T-helper 1 cell (primary cell): Measurements from ENCODE around the gene PRKAR1B.

Experiments used
- DNase-seq, 5 donors: peaks; one replicate each; pipeline ENCODE4 v3.0.0-alpha.2; 2012 to 2020

PRKAR1B gene

DNA sequence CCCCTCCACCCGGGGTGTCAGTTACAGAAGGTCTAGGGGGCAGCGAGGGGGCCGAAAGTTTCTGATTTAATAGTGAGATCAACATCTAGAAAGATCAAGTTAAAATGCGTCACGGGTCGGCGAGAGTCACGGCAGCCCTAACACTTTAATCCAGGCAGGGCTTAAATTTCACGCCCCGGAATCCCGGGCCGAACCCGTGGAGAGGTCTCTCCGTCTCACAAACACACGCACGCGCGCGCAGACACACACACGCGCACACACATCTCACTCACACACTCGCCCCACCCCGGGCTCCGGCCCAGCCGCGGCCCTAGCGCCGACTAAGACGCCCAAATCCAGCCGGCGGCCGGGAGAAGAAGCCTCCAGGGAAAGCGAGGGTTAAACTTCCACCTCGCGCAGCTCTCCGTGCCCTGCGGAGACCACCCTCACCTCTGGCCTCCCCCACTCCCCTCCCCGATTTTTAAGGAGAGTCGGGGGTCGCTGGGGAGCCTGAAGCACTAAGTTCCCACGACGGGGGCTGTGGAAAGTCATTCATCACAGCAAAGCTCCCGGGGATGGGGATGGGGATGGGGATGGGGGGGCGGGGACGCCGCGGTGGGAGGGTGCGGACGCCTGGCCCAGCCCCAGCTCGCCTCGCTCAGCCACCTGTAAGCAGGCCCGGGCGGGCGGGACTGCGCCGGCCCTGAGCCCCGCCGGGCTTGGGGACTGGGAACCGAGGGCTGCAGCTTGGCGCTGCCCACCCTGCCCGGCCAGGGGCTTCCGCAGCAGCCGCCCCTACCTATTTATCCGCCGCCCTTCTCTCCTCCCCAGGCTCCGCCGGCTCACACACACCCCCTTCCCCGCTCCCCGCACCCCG lies 209.1 kb downstream of the PRKAR1B start:
- DNase-seq = no peak

DNA sequence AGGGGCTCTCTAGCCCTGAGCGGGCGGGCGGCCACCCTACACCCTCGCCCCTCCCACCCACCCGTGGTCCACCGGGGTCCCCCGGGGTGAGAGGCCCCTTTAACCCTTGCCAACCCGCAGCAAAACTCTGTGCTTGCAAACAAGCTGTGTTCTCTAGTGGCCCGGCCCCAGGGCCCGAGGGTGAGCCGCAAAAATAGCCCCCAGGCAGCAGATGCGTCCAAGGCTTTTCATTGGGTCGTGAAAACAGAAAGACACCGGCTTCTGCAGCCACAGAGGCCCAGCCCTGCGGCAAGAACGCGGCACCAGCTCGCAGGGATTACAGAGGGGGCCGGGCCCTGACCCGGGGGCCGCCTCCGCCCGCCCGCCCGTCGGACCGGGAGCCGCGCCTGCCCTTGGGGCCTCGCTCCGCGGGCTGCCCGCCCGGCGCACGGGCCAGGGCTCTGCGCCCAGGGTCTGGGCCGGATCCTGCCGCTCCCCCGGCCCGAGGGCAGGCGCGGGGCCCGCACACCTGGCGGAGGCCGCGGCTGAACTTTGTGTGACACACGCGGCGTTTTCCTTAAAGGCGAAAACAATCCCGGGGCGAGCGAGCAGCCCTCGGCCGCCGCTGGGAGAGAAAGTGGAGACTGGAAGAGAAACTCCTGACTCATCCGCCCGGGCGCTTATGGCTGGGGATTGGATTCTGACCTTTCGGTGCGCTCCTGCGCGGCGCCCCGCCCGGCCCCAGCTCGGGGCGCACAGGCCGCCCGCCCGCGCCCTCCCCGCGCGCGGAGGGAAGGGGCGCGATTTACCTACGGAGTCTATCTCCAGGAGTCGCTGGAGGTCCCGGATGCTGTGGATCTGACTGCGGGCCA lies 210.2 kb downstream of the PRKAR1B start:
- no peak for DNase-seq

DNA sequence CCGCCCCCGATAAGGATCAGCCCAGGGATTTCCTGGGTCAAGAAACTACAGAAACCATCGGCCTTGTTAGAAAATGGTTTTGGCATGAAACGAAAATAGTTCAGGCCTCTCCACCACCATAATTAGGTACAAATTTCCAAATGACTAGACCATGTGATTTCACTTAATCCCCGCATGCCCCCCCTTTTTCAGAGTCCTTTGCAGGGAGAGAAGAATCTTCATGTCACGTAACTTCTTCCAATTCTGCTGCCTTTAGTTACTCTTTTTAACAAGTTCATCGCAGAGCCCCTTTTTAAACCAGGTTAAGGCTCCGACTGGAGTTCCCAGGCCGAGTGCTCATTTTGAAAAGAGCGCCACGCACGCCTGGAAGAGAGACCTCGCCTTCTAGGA lies 210.9 kb downstream of the PRKAR1B start:
- DNase-seq = no peak

DNA sequence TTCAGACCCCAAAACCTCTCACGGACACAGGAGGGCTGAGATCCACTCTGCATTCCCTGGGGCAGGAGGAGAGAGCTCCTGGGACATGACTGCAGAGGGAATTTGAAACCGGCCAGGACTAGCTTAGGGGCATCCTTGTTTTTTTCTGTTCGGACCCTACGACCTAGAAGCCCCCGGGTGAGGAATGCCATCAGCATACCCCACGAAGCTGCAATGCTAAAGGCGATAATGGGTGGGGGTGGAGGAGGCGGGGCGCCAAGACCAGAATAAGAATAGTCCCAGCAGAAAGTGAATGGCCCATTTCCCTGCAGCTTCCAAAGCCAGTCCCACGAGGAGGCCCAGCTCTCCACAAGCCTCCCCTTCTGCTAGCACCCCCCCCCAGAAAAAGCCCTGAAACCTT lies 211.5 kb downstream of the PRKAR1B start:
- DNase-seq = no peak

DNA sequence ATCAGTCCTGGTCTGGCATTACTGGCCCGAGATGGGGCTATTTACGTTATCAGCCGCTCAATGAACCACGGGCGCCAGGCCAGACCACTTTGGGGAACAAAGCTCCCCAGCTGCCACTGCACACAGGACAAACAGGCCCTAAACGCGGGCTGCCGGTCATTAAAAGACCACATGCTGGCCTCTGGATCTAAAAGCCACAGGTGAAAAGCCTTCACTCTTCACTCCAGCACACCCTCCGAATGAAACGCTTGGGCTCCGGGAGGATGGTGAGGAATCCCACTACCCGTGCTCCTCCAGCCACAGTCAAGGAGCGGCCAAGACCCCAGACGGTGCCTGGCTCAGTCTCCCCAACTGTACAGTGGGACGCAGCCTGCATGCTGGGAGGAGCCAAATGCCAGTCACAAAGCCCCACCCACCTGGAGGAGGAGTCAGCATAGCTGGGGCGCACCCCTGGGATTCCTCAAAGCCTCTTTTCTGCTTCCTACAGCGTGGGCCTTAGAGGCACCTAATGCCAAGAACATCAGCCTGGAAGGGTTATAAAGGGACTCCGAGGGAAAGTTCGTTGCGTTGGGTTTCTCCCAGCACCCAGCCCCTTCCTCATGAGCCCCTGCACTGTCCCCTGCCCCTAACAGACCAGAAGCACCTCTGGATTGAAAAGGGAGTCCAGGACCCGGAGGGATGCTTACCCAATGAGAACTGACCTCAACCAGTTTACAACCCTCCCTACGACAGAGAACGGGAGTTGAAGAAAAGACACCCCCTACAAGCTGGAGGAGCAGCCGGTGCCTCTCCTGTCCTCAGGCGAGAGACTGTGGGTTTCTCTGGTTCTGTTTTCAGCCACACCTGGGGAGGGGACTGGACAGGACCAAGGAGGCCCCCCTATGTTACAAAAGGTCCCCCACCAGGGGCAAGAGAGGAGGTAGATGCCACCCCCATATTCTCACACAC lies 212.2 kb downstream of the PRKAR1B start:
- DNase-seq = no peak

DNA sequence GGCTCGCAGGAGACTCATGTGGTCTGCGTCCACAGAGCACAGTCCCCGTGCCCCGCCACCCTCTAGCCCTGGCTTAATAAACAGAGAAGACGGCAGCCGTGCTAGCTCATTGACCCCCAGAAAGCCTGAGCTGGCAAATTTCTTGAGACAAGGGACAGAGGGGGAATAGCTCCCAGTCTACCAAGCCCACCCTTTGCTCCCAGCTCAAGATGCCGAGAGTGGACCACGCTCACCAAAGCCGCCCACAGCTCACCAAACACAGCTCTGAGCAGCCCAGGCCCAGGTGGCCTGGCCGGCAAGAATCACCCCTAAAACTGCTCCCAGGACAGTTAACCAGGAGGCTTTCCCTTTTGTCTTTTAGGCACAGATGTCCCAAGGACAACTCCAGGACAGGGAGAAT lies 212.8 kb downstream of the PRKAR1B start:
- DNase-seq = no peak

DNA sequence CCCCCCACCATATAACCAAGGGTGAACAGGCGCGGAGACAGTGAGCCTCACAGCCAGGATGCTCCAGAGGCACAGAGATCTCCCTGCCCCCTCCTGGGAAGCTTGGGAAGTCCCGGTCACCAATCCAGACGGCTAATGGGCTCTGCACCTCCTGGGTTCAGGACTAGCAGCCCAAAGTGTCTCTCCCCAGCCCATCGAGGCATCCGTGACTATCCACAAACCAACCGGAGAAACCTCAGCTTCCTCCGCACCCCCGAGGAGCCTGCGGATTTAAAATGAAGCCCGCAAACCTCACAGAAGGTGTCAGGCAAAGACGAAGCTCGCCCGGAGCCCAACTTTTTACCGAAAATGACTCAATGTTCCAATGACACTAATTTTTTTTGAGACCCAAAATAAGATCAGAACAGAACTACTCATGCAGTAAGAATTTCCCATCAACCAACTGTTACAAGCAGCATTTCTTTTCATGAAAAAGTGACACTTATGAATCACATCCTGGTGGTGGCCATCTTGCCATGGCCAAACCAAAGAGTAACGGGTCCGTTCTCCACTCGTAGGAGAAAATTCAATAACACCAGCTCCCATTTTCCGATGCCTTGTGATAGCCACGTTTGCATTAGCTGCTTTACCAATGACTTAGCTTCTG lies 213.4 kb downstream of the PRKAR1B start:
- no peak for DNase-seq

DNA sequence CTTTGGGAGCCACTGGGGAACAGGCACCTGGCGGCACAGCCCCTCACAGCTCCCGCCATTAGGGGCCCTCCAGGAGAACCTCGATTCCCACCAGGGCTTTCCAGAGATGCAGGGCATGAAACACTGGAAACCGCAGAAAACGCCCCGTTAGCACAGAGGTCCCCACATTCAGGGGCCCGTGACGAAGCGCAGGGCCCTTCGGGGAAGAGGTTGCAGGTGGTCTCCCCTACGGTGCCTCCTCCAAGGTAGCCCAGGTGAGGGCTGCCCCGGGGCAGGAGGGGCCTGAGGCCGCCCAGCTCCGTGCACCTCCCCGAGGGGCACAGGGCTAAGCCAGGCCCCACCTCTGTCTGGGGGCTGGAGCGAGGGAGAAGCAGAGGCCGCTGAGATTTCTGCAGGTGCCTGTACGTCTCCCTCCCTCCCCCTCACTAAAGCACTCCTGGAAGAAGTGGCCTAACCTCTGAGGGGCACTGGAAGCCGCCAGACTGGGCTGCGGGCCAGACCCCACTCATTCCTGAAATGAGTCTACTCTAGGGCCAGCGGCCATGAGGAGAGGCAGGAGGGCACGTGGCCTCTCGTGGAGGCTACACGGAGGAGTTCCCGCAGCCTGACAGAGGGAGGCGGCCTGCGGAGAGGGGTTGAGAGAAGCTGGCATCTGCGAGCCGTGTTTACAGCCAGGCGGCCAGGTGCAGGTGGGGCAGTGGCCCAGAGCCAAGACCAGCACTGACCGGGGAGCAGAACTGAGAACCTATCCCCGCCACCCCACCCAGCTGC lies 214.4 kb downstream of the PRKAR1B start:
- no peak for DNase-seq

DNA sequence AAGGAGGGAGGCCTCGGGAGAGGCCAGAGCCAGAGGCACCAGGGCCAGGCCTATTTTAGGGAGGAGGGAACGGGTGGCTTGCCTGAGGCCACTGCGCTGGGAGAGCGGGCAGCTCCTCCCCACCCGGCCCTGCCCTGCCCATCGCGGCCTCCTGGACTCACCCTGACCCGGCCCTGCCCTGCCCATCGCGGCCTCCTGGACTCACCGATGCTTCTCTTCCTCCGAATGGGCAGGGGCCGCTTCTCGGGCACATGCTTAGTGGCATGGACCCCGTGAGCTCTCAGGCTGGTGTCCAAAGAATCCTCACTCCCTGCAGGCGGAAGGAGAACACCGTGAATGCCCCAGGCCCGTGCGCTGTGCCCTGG lies 215.0 kb downstream of the PRKAR1B start:
- DNase-seq = no peak

DNA sequence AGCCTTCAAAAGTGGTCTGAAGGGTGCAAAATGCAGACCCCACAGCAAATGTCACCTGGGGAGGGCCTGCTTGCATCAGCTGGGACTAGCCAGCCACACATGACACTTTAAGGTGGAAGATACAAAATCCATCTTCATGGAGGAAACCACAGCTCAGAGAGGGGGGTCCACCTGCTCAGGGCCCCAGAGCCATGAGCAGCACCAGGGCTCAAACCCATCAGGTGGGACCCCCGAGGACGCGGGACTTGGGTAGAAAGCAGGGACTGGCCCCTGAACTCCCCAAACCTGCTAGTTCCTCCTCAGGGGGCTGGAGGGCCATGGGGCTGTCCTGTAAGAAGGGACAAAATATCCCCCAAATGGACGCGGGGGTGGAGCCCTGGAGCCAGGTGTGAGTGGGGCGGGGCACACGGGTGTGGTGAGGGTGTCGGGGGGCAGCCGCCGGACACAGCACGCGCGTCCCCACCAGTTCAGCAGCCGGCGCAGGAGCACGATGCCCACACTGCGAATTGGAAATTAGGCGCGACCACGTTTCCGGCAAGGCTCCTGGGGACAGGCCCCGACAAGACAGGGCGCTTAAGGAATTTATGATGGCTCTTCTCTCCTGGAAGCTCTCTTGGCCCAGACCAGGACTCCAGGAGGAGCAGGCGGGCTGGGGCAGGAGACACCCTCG lies 215.5 kb downstream of the PRKAR1B start:
- no peak for DNase-seq

DNA sequence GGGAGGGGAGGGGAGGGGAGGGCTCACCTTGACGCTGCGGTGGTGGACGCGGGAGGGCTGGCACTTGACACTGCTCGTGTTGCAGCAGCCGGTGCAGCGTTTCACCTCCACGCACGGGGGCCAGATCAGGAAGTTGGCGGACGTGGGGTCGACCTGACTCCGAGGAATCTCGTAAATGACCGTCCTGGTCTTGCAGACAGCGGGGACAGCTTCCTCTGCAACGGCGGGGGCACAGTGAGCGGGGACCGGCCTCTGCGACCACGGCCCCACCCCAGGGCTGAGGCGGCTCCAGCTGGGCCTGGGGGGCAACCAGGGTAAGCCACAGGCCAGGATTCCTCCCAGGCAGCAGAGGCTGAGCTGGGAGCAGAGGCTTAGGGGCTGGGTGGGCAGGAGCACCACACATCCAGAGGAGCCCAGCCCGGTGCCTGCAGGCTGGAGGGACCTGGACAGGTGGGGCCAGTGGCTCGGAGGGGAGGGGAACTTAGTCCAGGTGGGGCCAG lies 216.2 kb downstream of the PRKAR1B start:
- DNase-seq = no peak

DNA sequence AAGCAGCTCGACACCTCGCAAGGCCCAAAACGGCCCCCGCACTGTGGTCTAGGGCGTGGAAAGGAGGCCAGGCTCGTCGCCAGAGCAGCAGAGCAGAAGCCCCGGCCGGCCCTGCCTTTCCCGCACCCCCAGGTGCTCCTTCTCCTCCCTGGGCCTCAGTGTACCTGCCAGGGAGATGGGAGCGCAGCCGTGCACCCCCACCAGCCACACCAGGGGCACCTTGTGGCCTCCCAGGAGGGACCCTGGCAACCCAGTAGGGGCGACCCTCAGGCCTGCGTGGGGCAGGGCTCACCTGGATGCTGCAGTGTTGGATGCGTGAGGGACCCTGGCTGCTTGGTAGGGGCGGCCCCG lies 217.0 kb downstream of the PRKAR1B start:
- DNase-seq = no peak

DNA sequence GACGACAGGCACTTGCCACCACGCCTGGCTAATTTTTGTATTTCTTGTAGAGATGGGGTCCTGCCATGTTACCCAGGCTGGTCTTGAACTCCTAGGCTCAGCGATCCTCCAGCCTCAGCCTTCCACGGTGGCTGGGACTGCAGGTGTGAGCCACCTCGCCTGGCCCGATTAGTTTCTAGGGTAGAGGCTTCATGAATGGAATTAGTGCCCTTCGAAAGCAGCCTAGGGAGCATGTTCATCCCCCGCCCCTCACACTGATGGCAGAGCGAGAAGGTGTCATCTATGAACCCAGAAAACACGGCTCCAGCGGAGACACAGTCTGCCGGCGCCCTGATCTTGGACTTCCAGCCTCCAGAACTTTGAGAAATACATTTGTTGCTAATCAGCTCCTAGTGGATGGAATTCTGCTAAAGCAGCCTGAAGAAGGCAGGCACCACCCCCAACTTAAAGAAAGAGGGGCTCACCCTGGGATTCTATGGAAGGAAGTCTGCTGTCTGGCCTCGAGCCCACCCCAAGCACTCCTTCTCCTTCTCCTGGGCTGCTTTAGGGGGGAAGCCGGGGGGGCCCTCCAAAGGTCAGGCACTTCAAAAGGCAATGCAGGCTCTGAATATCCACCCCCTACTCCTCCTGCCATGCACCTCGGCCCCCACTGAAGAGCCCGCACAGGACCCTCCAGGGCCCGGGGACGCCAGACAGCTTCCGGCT lies 217.5 kb downstream of the PRKAR1B start:
- no peak for DNase-seq

DNA sequence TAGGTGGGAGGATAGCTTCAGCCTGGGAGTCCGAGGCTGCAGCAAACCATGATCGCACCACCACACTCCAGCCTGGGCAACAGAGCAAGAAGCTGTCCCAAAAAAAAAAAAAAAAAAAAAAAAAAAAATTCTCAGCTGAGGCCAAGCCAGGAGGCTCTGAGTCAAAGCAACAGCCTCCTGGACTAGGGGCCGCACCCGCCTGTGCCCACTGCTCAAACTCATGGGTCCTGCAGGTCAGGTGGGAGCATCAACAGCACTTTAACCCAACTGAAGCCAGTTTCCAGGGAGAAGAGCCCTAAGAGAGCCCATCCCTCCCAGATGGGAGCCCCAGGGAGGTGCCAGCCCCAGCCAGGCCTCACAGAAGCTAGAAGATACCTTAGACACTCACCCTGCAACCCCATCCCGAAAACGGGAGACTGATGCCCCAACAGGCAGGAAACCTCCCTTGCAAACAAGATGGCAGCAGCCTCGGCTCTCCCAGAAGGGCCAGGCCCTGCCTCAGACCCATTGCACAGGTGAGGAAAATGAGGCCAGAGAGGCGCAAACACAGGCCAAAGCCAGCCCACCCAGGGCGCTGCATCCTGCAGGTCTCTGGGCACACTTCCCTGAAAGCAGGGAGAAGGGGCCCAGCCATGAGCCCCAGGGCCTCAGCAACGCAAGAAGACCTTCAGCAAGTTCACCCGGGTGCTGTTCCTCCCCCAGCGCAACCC lies 218.5 kb downstream of the PRKAR1B start:
- no peak for DNase-seq

DNA sequence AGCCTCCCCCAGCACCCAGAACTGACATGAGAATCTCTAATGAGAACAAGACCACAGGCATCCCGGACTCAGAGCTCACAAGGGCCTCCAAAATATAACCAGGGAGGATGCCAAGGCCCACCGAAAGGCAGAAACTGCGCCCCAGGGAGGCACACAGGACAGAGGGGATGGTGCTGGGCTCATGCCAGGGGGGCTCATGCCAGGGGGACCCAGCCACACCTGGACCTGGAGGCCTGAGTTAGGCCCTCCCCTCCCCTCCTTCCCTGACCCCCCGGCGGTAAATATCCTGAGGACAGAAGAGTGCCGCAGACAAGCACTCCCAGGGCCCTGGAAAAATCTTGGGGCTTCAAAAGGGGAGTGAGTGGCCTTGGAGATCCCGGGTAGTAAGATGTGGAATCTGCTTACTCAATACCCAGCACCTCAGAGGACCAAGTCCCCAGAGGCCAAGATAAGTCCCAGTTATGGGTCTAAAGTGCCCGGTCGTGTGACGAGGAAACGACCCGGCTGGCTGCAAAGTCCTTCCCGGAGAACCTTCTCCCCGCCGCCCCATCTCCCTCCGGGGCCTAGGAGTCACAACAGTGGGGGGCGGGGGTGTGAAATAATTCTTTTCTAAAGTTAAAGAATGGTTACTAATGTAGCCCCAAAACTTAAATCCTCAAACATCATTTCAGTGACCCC lies 219.3 kb downstream of the PRKAR1B start:
- no peak for DNase-seq

DNA sequence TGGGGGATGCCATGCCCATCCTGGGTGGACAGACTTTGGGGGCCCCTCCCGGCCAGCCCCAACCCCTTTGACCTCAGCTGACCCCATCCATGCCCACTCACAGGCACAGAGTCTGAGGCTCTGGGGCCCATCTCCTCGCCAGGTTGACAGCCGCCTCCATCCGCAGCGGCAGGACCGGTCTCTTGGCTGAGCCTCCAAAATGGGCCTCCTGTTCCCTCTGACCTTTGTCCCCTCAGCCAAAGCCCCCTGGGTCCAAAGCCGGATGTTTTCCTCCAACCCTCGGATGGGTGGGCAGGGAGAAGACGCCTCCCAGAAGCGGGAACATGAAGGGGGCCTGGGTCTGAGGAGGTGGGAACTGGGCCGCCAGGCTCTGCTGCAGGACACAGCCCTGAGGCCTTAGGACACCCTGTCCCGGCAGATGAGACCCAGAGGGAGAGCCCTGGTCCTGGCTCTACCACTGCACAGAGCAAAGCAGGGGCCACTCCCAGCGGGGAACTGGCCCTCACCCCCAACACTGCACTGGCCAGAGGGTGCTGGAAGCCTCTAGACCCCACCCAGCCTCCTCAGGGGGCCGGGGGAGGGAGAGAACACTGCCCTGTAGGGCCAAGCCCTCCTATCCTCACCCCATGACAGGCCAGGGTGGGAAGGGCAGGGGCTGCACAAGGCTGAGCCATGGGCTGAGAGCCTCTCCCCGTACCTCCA lies 220.0 kb downstream of the PRKAR1B start:
- DNase-seq = no peak

DNA sequence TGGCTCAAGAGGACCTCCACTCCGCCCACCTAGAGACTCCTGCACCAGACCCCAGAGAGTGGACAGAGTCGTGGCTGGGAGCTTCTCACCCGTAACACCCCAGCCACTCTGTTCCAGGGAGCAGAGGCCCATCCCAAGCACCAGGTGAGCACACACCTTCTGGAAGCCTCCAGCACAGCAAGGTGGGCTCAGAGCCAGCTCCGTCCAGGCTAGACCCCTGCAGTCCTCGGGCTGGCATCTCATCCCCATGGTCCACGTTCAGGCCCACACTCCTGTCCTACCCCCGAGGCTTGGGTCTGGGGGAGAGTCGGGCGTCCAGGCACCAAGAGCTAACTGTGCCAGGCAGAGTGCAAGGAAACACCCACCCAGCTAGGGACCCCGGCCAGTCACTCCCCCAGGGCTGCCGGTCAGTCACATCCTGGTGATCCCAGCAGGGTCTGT lies 220.7 kb downstream of the PRKAR1B start:
- no peak for DNase-seq

DNA sequence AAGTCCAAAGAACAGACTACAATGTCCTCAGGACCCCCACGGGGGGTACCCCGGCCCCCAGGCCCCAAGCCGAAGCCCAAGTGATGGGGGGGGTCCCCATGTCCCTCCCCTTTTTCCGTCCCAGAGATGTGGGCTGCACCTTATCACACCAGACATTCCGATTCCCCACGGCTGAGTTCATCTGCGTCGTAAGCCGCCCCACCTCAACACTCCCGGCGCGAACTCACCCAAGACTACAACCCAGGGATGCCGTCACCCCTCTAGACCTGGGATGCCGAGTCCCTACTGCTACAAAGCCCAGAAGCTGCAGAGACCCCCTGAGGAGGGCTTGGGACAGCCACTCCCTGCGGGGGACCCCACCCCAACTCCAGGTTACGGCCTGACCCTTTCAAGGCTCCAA lies 221.9 kb downstream of the PRKAR1B start:
- DNase-seq = no peak
